AG09319 (cell line): Measurements from ENCODE around the gene CDC42BPA.

Source experiments
- DNase-seq: peaks from one replicate; pipeline ENCODE4 v3.0.0-alpha.2; 2010; ENCODE audit warnings: low read depth; ENCODE audit errors: extremely low read depth
- TF ChIP-seq, protein P1 (sequence below): IDR thresholded peaks from 2 replicates; pipeline ENCODE4 v1.5.1; 2011; ENCODE audit warnings: low read depth, mild to moderate bottlenecking, inconsistent platforms, low read length, moderate library complexity

CDC42BPA gene

DNA sequence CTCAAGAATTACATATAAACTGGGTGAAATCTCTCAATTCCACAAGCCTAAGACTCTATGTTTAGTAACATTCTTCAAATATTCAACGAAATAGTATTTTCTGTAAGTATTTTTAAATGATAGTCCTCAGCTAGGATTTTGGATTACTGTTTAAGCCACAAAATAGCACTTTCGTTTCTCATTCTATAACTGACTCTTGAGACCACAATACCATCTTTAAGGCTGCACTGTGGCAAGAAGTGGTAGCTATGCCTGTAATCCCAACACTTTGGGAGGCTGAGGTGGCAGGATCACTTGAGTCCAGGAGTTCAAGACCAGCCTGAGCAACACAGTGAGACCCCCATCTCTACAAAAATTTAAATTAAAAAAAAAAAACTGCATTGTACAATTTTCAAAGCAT lies 126.7 kb downstream of the CDC42BPA start:
- TF ChIP-seq, protein P1, sequence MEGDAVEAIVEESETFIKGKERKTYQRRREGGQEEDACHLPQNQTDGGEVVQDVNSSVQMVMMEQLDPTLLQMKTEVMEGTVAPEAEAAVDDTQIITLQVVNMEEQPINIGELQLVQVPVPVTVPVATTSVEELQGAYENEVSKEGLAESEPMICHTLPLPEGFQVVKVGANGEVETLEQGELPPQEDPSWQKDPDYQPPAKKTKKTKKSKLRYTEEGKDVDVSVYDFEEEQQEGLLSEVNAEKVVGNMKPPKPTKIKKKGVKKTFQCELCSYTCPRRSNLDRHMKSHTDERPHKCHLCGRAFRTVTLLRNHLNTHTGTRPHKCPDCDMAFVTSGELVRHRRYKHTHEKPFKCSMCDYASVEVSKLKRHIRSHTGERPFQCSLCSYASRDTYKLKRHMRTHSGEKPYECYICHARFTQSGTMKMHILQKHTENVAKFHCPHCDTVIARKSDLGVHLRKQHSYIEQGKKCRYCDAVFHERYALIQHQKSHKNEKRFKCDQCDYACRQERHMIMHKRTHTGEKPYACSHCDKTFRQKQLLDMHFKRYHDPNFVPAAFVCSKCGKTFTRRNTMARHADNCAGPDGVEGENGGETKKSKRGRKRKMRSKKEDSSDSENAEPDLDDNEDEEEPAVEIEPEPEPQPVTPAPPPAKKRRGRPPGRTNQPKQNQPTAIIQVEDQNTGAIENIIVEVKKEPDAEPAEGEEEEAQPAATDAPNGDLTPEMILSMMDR, result no peak
- no peak for DNase-seq

DNA sequence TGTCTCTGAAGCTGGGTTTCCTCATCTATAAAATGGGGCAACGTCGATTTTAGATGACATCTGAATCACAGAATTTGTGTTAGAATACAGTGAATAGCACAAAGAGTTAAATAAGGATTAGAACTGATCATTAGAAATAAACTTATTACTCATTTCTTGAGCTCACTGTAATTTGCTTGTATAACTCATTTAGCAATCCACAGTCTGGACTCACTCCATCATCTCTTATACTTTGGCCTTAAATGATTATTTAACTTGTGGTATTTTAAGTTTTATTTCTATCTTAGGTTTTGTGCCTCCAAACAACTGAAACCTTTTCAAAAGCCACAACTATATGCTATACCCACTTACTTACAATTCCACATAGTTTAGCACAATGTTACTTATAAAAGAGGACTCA lies 128.0 kb downstream of the CDC42BPA start:
- TF ChIP-seq, protein P1, result no peak

DNA sequence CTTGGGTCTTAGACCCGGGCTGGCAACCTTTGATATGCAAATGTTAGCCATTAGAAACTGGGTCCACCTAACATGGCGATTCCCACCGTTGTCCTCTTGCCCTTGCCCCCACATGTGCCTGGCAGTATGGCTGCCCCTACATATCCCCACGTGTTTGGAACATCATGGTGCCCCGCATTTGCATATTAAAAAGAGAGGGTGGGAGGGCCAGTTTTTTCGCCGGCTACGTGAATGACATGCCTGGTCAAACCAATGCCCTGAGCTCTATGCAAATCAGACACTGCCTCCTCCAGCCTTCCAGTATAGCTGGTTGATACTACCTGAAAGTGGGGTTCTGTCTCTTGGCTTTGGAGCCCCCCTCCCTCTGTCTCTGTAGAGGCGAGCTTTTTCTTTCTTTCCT lies 133.0 kb downstream of the CDC42BPA start:
- TF ChIP-seq, protein P1, result no peak
- no peak for DNase-seq

More for the DNA sequence above, 128.0 kb downstream of the CDC42BPA start:
- no peak for DNase-seq

DNA sequence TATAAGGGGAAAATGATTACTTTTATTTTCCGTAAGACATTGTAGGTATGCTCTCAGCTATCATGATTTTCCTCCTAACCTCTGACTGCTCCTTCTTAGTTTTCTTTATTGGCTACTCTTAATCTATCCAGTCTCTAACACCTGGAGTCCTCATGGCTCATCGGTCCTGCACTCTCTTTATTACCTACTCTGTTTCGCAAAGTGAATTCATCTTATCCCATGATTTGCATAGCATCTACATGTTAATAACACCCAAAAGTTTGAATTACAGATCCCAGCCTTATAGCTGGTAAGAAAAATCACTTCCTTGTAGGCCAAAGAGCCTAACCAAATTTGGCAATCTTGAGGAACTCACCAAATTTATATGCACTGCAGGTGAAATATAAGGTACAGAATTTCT lies 136.3 kb downstream of the CDC42BPA start:
- no peak for DNase-seq
- TF ChIP-seq, protein P1, result no peak

DNA sequence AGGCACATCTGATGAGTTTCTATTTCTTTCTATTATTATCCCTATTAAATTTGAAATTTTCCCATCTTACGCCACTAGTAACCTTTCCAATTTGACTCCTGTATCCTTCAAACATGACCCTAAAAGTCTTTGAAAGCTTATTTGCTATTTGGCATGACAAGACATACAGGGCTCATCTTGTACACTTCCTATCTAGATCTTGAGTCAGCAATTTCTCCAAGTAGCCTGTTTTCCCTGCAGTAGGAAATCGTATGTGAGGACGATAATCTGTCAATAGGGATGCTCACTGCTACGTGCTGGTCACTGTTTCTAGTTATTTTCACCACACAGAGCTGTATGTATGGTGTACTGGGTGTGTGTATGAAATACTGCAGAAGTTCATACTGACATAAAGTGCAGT lies 142.7 kb downstream of the CDC42BPA start:
- no peak for DNase-seq
- TF ChIP-seq, protein P1, result no peak

DNA sequence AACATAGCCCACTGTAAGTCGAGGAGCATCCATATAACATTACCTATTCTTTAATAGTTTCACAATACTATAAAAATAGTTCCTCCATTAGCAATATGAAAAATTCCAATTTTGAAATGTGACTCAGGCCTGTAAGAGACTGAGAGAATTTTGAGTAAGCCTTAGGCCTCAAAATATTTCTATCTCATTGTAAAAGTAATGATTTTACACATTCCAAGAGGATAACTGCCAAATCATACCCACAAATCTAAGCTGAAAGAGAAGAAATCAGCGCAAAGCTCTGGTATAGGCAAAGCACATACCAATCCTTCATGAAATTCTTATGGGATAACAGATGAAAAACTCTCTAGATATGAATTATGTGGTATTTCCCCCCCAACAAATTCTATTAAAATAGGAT lies 144.1 kb downstream of the CDC42BPA start:
- TF ChIP-seq, protein P1, result no peak
- DNase-seq, result no peak

DNA sequence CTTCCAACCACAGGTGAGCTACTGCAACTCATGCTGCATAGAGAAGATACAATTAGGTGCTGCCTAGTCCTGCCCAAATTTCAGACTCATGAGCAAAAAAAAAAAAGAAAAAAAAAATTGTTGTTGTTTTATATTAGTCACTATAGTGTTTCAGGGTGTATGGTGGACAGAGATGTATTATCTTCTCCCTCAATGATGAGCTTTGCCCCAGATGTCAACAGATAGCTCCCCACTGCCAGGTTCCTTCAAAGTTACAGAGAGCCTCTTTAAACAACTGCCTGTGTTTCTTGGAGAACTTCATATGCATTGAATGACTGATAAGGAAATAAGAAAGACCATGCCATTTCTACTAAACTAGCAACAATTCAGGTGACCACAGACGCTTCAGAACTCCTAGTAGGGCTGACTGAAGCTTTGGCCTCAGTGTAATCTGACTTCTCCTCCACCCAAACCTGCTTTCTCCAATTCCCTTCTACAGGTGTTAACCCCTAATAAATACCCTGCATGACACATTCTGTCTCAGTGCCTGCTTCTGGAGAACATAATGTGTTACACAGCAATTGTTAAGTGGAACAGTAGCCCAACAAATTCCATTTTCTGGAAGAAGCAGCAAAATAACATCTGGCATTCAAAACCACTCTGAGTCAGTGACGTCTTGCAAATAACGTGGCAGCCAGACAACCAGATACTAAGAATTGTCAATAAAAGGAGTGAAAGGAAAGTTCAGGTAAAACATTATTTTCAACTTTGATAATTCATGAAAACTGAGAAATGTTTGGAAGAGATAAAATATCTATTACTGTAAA lies 147.7 kb downstream of the CDC42BPA start:
- no peak for DNase-seq
- TF ChIP-seq, protein P1, result no peak
